Measurements from ENCODE around the gene GDI1.

DNA sequence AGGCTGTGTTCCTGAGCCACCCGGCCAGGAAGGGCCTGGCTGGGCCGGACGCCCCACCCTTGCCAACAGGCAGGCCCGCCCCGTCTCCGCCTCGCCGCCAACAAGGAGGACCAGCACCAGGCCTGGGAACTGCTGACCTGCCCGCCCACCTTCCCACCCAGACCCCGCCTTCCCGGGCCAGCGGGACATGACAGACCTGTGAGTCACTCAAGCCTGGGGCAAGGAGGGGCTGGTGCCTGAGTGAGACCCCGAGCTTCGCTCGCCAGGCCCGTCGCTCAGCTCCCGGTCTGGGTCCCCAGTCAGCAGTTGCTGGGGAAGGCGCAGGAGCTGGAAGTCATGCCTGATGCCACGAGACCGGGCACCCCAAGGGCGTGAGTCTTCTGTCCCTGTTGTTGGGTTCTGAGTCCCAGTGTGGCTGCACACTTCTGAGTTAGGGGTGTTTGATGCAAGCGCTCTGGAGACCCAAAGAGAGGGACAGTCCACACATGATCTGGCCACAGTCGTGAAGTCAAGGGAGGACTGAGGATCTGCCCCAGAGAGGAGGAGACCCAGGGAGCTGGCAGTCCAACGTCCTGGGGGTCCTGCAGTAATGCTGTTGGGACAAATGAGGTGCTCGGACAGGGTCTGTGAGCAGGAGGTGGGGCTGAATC, 27.6 kb upstream of the GDI1 start, which contains the start of gene DNASE1L1:
- TF ChIP-seq ESRRG (CRISPR knock-in tag; IDR thresholded peaks at IDR 0.05) (no peak), BACH2 (CRISPR knock-in tag; IDR thresholded peaks at IDR 0.05; ENCODE audit: borderline replicate concordance) (no peak), ZNF70 (CRISPR knock-in tag; IDR thresholded peaks at IDR 0.05) (no peak), ARNTL (CRISPR knock-in tag; IDR thresholded peaks at IDR 0.05; ENCODE audit: borderline replicate concordance, low read depth) (no peak), RARB (CRISPR knock-in tag; IDR thresholded peaks at IDR 0.05) (no peak), ZFP30 (CRISPR knock-in tag; IDR thresholded peaks at IDR 0.05) (no peak), TOX (CRISPR knock-in tag; IDR thresholded peaks at IDR 0.05; ENCODE audit: borderline replicate concordance) (no peak), ZFP3 (CRISPR knock-in tag; IDR thresholded peaks at IDR 0.05) (no peak), OSR1 (CRISPR knock-in tag; IDR thresholded peaks at IDR 0.05) (no peak)
- TF ChIP-seq, protein P1, sequence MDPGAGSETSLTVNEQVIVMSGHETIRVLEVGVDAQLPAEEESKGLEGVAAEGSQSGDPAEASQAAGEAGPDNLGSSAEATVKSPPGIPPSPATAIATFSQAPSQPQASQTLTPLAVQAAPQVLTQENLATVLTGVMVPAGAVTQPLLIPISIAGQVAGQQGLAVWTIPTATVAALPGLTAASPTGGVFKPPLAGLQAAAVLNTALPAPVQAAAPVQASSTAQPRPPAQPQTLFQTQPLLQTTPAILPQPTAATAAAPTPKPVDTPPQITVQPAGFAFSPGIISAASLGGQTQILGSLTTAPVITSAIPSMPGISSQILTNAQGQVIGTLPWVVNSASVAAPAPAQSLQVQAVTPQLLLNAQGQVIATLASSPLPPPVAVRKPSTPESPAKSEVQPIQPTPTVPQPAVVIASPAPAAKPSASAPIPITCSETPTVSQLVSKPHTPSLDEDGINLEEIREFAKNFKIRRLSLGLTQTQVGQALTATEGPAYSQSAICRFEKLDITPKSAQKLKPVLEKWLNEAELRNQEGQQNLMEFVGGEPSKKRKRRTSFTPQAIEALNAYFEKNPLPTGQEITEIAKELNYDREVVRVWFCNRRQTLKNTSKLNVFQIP (CRISPR knock-in tag; IDR thresholded peaks at IDR 0.05; ENCODE audit: borderline replicate concordance, low read depth) = no peak
- TF ChIP-seq, protein P2, sequence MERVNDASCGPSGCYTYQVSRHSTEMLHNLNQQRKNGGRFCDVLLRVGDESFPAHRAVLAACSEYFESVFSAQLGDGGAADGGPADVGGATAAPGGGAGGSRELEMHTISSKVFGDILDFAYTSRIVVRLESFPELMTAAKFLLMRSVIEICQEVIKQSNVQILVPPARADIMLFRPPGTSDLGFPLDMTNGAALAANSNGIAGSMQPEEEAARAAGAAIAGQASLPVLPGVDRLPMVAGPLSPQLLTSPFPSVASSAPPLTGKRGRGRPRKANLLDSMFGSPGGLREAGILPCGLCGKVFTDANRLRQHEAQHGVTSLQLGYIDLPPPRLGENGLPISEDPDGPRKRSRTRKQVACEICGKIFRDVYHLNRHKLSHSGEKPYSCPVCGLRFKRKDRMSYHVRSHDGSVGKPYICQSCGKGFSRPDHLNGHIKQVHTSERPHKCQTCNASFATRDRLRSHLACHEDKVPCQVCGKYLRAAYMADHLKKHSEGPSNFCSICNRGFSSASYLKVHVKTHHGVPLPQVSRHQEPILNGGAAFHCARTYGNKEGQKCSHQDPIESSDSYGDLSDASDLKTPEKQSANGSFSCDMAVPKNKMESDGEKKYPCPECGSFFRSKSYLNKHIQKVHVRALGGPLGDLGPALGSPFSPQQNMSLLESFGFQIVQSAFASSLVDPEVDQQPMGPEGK (CRISPR knock-in tag; IDR thresholded peaks at IDR 0.05; ENCODE audit: borderline replicate concordance) = no peak
- TF ChIP-seq, protein P3, sequence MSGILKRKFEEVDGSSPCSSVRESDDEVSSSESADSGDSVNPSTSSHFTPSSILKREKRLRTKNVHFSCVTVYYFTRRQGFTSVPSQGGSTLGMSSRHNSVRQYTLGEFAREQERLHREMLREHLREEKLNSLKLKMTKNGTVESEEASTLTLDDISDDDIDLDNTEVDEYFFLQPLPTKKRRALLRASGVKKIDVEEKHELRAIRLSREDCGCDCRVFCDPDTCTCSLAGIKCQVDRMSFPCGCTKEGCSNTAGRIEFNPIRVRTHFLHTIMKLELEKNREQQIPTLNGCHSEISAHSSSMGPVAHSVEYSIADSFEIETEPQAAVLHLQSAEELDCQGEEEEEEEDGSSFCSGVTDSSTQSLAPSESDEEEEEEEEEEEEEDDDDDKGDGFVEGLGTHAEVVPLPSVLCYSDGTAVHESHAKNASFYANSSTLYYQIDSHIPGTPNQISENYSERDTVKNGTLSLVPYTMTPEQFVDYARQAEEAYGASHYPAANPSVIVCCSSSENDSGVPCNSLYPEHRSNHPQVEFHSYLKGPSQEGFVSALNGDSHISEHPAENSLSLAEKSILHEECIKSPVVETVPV (CRISPR knock-in tag; IDR thresholded peaks at IDR 0.05) = no peak

Measured in SK-N-SH treated with all-trans-retinoic acid at 6 μM for 48 hours (cell line).